CD4-positive, alpha-beta T cell treated with Interleukin-6 at 100 ng/mL for 8 hours (primary cell): Measurements from ENCODE around the gene KAZALD1.
A peak's percentile ranks its signal among the peaks of the same experiment; 100 is the strongest.

ENCODE experiments used
- DNase-seq: peaks from one replicate; pipeline ENCODE4 v3.0.0-alpha.2; 2020; ENCODE audit warnings: mixed read lengths, low spot score

Gene KAZALD1

GRCh38 chr10:101066896-101067355 is 5.1 kb downstream of the KAZALD1 start:
- no peak for DNase-seq

GRCh38 chr10:101067356-101068083 is 5.7 kb downstream of the KAZALD1 start:
- peak; percentile 75 for DNase-seq

GRCh38 chr10:101069441-101069840 is 7.7 kb downstream of the KAZALD1 start:
- DNase-seq: no peak

- DNase-seq: no peak
These were observed 8.3 kb downstream of the KAZALD1 start for GRCh38 chr10:101070098-101070497.

GRCh38 chr10:101071267-101071884 is 9.6 kb downstream of the KAZALD1 start:
- DNase-seq: no peak

- DNase-seq: no peak
These were observed 10.2 kb downstream of the KAZALD1 start for GRCh38 chr10:101071885-101072433.

GRCh38 chr10:101072923-101073322 is 11.1 kb downstream of the KAZALD1 start:
- DNase-seq: no peak

GRCh38 chr10:101073631-101074030 is 11.8 kb downstream of the KAZALD1 start:
- DNase-seq: no peak

- no peak for DNase-seq
These were observed 14.0 kb downstream of the KAZALD1 start for GRCh38 chr10:101075775-101076174.

GRCh38 chr10:101076630-101077029 is 14.8 kb downstream of the KAZALD1 start:
- no peak for DNase-seq

DNA sequence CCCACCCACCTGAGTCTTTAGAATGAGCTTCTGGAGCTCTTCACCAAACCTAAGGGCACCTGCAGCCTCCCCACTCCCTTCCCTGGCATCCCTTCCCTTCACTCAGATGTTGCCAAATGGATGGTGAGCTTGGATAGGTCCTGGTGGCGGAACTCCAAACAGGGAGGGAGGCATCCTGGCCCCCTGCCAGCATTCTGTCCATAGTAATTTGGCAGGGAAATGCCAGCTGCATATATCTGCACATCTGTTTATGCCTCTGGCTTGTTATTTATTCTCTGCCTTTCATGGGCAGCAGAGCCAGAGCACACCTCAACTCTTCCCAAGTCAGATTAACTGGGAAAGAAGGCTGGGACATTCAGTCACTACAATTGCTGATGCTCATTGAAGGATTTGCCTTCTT is 18.1 kb downstream of the KAZALD1 start:
- no peak for DNase-seq

DNA sequence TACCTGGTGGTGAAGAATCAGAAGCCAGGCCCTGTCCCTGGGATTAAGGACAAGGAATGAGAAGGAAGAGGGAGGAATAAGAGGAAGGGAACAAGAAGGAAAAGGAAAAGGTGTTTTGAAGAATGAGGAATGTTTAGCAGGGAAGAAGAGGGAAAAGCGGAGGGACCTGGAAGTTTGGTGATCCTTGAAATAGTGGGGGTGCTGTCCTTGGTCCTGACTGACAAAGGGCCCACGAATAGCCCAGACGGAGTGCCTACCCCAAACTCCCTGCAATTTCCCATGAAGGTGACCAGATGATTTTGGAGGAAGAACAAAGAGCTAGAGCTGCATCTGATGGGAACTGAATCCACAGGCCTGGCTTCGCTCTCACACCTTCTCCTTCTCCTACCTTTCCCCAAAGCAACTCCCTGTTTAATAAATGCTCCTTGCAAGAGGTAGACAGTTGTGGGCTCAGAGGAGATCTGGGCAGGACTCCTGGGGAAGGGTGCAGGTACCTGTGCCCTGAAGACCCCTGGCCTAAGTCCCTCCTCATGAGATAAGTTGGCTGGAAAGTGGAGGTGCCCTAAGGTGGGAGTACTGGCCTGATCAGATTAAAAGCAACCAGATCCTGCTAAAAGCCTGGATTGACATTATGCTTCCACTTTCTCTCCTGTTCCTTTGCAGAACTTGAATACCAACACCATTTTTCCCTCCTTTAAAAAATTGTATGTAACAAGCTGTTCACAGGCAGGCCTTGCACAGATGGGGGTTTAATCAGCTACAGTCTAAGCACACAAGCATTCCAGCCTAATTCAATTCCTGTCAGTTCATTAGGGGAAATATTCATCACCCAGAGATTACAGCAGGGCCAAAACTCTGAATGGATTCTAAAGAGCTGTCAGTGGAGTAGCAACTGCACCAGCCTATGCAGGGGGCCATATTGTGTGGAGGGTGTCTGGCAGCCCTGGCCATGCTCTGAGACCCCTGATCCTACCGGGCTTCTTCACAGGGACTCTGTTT is 19.4 kb downstream of the KAZALD1 start:
- DNase-seq: no peak

GRCh38 chr10:101085846-101086245 is 24.1 kb downstream of the KAZALD1 start:
- DNase-seq: no peak

DNA sequence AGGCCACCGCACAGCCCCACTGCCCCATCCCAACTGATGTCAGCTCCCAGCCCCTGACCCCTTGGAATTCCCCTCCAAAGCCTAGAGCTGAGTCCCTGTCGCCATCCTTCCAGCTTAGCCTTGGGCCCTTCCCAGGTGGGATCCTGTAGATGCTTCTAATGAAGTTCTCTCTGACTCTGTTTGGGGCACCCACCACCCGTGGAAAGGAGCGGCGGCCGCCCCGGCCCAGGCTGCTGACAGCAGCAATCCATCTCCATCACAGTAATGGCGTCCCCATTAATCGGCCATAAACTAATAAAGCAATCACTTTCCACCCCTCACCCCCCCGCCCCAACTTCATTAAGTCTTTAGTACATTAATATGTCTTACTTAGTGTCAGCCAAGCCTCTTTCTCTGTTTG is 25.6 kb downstream of the KAZALD1 start:
- no peak for DNase-seq

DNA sequence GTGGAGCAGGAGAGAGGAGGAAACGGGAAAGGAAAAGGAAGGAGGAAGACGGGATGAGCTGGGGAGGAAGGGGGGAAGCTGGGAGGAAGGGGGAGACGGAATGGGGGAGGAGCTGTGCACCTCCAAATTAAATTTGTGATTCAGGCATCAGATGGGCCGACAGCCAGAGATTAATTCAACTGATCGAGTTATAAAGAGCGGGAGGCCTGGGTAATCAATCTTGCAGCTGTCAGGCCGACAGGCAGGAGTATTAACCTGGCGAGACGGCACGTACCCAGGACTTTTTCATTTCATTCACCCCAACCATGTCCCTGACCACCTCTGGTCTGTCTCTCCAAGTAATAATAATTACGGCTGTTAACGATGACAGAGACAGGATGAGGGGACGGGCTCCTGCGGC is 26.2 kb downstream of the KAZALD1 start:
- DNase-seq: no peak

DNA sequence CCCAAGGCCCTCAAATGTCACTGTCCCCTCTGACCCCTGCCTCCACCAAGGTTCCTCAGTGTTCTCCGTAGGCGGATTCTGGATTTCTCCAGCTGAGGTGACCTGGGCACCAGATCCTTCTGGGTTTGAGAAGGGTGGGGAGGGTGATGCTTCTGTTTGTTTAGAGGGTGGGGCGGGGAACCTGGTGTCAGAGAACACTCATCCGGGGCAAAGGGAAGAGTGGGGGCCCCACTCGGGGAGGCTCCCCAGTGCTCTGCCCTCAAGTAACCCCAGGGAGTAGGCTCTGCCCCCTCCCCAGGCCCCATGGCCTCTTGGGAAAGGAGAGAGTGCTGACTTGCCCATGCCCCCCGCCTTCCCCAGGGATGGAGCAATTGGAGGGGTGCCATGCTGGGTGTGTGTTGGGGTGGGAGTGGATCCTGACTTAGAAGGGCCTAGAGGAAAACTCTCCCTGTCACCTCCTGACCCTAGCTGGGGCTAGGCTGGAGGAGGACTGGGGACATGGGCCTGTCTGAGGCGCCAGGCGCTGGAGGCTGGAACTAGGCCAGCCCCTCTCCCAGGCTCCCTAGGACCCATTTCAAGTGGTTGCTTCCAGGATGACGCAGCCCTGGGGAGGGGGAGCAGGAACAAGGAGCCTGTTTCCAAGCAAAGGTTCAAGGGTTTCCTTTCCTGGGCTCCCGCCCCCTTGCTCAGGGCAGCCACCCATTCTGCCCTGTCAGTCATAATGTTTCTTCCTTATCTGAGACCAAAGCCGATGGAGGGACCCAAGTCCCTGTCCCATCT is 27.9 kb downstream of the KAZALD1 start:
- DNase-seq: no peak

GRCh38 chr10:101090597-101090996 is 28.8 kb downstream of the KAZALD1 start:
- no peak for DNase-seq

GRCh38 chr10:101091546-101092290 is 29.9 kb downstream of the KAZALD1 start:
- DNase-seq: no peak

- DNase-seq: no peak
These were observed 31.1 kb downstream of the KAZALD1 start for GRCh38 chr10:101092881-101093354.

DNA sequence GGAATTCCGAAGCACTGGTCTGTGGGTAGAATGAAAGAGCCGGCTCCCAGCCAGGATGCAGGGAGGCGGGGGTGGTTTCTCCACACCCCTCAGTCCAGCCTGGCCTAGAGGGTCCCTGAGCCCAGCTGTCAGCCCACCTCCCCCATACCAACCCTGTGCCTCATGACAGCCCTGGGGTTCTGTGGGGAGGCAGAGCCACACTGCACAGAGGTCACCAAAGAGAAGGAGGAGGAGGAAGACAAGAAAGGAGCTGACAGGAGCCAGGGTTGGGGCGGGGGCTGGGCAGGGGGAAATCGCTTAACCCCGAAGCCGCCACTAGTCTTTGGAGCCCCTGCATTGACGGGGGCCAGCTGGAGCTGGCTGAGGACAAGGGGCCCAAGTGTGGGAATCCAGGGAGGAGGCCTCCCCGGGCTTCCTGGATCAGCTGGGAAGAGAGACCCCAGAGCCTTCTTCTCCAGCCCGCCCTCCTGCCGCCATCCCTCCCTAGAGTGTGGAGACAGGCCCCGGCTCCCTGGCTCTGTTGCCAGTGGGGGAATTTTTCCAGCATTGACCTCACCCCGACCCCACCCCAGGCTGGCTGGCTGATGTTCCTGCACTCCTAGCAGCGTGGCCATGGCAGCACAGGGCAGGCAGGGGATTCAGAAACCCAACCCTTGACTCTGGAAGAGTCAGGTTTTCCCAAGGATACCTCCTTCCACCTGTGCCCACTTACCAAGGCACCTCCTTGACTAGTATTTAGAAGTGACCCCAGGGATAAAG is 32.5 kb downstream of the KAZALD1 start:
- DNase-seq: no peak
